GM23248 (cell line): ENCODE measurements around the gene NKAIN1.

Experiments
- EZH2 ChIP-seq: fragments of 200-600 bp; sonication (generic); IDR thresholded peaks from 2 replicates; pipeline ENCODE4 v1.6.1; 2018; ENCODE audit warnings: antibody characterized with exemption, mild to moderate bottlenecking; ENCODE audit not compliant: insufficient read depth, poor library complexity, severe bottlenecking
- EZH2phosphoT487 ChIP-seq: fragments of 200-600 bp; sonication (generic); IDR thresholded peaks from 2 replicates; pipeline ENCODE4 v1.6.1; 2018; ENCODE audit warnings: antibody characterized with exemption, moderate library complexity, mild to moderate bottlenecking, low read depth; ENCODE audit not compliant: insufficient read depth

DNA sequence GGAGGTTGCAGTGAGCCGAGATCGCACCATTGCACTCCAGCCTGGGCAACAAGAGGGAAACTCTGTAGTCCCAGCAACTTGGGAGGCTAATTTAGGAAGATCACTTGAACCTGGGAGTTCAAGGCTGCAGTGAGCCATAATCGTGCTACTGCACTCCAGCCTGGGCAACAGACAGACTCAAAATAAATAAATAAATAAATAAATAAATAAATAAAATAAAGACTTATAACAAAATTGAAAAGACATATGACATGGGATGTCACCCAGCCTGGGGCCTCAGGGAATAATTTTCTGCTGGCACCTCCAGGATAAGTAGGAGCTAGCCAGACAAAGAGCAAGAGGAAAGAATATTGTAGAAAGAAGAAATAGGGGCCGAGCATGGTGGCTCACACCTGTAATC, 96.2 kb downstream of the NKAIN1 start:
- no peak for TF ChIP-seq EZH2phosphoT487
- TF ChIP-seq EZH2: no peak
